ENCODE measurements around the gene ZFP36.

DNA sequence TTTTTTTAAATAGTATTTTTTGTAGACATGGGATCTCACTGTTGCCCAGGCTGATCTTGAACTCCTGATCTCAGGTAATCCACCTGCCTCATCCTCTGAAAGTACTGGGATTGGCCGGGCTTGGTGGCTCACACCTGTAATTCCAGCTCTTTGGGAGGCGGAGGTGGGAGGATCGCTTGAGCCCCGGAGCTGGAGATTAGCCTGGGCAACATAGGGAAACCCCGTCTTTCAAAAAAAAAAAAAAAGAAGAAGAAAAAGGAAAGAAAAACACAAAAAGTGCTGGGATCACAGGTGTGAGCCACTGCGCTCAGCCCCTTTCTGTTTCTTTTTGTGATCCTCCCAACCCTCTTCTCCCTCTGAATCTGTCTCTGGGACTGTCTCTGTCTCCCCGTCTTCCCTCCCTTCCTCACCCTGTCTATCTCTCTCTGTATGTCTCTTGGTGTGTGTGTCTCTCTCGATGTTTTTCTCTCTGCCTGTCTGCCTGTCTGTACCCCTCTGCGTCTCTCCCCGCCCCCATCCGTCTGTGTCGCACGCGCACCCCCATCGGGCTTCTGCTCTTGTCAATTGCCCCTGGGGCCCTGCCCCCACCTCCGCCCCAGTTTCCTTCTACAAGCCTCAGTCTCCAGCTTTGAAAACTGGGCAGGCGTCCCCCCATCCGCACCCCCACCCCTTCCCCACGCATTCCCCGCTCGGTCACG lies 540 bp upstream of the ZFP36 start:
- TF ChIP-seq ZNF274 (IDR thresholded peaks at IDR 0.05; ENCODE audit: low read depth, low read length) (no peak), YY1 (IDR thresholded peaks at IDR 0.05; ENCODE audit: insufficient read depth, insufficient read length) (no peak)
